Endodermal cell (in vitro differentiated cells): ENCODE results near the gene SNX7. TPM values are rescaled to one million over a fixed set of nuclear protein-coding genes. Genes with fewer than 3 reads are reported as not detected.

Source experiments
- DNase-seq: peaks from one replicate; pipeline ENCODE4 v3.0.0-alpha.2; 2017
- H3K27ac ChIP-seq: 2 replicates; pipeline ENCODE4 v1.5.1; 2013; ENCODE audit warnings: mild to moderate bottlenecking, low read depth, low read length, moderate library complexity
- H3K27me3 ChIP-seq: 2 replicates; pipeline ENCODE4 v1.6.1; 2013; ENCODE audit warnings: mild to moderate bottlenecking, low read length, moderate library complexity; ENCODE audit not compliant: insufficient read depth, control insufficient read depth, poor library complexity, severe bottlenecking
- H3K36me3 ChIP-seq: 2 replicates; pipeline ENCODE4 v1.7.0; 2013; ENCODE audit warnings: mild to moderate bottlenecking, low read length, moderate library complexity; ENCODE audit not compliant: control insufficient read depth, insufficient read depth
- H3K4me1 ChIP-seq: one replicate; pipeline ENCODE4 v1.7.0; 2013; ENCODE audit warnings: low read length; ENCODE audit not compliant: control insufficient read depth, insufficient read depth
- H3K4me3 ChIP-seq: 2 replicates; pipeline ENCODE4 v1.5.1; 2013; ENCODE audit warnings: mild to moderate bottlenecking, low read length, moderate library complexity
- H3K9ac ChIP-seq: 2 replicates; pipeline ENCODE4 v1.6.1; 2013; ENCODE audit warnings: mild to moderate bottlenecking, low read length, moderate library complexity; ENCODE audit not compliant: poor library complexity, severe bottlenecking; ENCODE audit errors: extremely low read depth
- H3K9me3 ChIP-seq: 2 replicates; pipeline ENCODE4 v1.6.1; 2013; ENCODE audit warnings: mild to moderate bottlenecking, low read length, moderate library complexity; ENCODE audit not compliant: control insufficient read depth
- H3K27ac Mint-ChIP-seq: 2 replicates; pipeline ENCODE4 v1.8.0; 2020; ENCODE audit warnings: mixed read lengths
- H3K27me3 Mint-ChIP-seq: 2 replicates; pipeline ENCODE4 v1.8.0; 2021; ENCODE audit warnings: mild to moderate bottlenecking, mixed read lengths; ENCODE audit not compliant: insufficient read depth
- H3K36me3 Mint-ChIP-seq: 2 replicates; pipeline ENCODE4 v1.8.0; 2020; ENCODE audit warnings: low read depth, mixed read lengths
- H3K4me1 Mint-ChIP-seq: 2 replicates; pipeline ENCODE4 v1.8.0; 2020; ENCODE audit warnings: mixed read lengths
- H3K4me3 Mint-ChIP-seq: 2 replicates; pipeline ENCODE4 v1.8.0; 2020; ENCODE audit warnings: mild to moderate bottlenecking, moderate library complexity, mixed read lengths
- H3K9me3 Mint-ChIP-seq: 2 replicates; pipeline ENCODE4 v1.8.0; 2020; ENCODE audit warnings: mild to moderate bottlenecking, mixed read lengths
- CTCF ChIP-seq: fragments of 200-600 bp; sonication (generic); conservative IDR thresholded peaks from 2 replicates; pipeline ENCODE4 v1.5.0; 2021; ENCODE audit warnings: antibody characterized with exemption, mild to moderate bottlenecking
- WGBS, 2 experiments: methylation state at CpG; one replicate each; pipeline versions ENCODE4 v1.1.5 to v1.1.7; 2013; ENCODE audit warnings: missing lambda C conversion rate in 2 of 2, mixed read lengths in 1 of 2; ENCODE audit not compliant: insufficient coverage in 1 of 2, insufficient read length in 1 of 2; 5-methylcytosine and 5-hydroxymethylcytosine counted together
- total RNA-seq, 2 donors: library from RNA; stranded (reverse); fragmentation: NEBNext Ultra II Directional in 1 of 2; extraction: Animal tissue kit (Norgen Biotek cat#: 25700) in 1 of 2; gene quantifications; 2 replicates in 1 of 2; 3 replicates in 1 of 2; pipeline ENCODE4 v1.2.1, GENCODE V29; 2021

The SNX7 gene
- total RNA-seq, 2 donors from 2014 or later = 37.5 to 41.5 TPM

DNA sequence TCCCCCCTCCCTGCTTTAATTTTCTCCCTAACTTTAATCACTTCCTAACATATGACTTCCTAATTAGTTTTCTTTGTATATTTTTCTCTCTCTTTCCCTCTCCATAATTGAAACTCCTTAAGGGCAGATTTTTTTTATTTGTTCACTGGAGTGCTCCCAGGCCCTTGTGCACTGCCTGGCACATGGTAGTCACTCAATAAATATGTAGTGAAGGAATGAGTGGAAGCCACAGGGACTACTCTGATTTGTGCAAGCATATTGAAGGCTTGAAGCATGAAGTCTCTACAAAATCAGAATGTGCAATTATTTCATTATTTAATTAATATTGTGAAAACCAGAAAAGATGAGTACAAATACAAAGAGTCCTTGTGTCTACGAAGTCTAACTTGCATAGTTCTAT is 41.5 kb downstream of the SNX7 start:
- no peak overlapping the region for H3K4me3 Mint-ChIP-seq
- WGBS, 2 experiments = 100% methylated on average over 1 of the region's 1 CpG; no CpG with 5 or more reads in 1 of the 2 experiments
- no peak overlapping the region for H3K27ac ChIP-seq
- no peaks in the 10 kb centered on the region for H3K9me3 ChIP-seq
- no peaks in the 10 kb centered on the region for H3K4me1 Mint-ChIP-seq
- H3K27me3 Mint-ChIP-seq = no peaks in the 10 kb centered on the region
- H3K9ac ChIP-seq = no peak overlapping the region
- no peak for DNase-seq
- no peak for TF ChIP-seq CTCF
- H3K9me3 Mint-ChIP-seq = no peaks in the 10 kb centered on the region
- H3K36me3 ChIP-seq = peaks cover 4% of the 10 kb centered on the region
- peaks cover 2% of the 10 kb centered on the region for H3K36me3 Mint-ChIP-seq
- no peak overlapping the region for H3K27ac Mint-ChIP-seq
- no peak overlapping the region for H3K4me3 ChIP-seq
- H3K4me1 ChIP-seq = no peaks in the 10 kb centered on the region
- H3K27me3 ChIP-seq = no peaks in the 10 kb centered on the region

GRCh38 chr1:98704474-98704873 is 43.0 kb downstream of the SNX7 start:
- H3K4me1 ChIP-seq = no peaks in the 10 kb centered on the region
- WGBS, 2 experiments = 83% methylated on average over 3 to 4 of the region's 4 CpGs
- H3K9ac ChIP-seq = no peak overlapping the region
- no peaks in the 10 kb centered on the region for H3K27me3 ChIP-seq
- peak overlapping the region; percentile 2 for H3K27ac ChIP-seq
- H3K36me3 ChIP-seq = peaks cover 4% of the 10 kb centered on the region
- Mint-ChIP-seq H3K4me1 (no peaks in the 10 kb centered on the region), H3K4me3 (no peak overlapping the region), H3K36me3 (peaks cover 2% of the 10 kb centered on the region), H3K27me3 (no peaks in the 10 kb centered on the region), H3K27ac (no peak overlapping the region), H3K9me3 (no peaks in the 10 kb centered on the region)
- DNase-seq = peak; percentile 45
- H3K9me3 ChIP-seq = no peaks in the 10 kb centered on the region
- no peak overlapping the region for H3K4me3 ChIP-seq
- no peak for TF ChIP-seq CTCF

- no peak for TF ChIP-seq CTCF
- Histone ChIP-seq H3K36me3 (peaks cover 2% of the 10 kb centered on the region), H3K4me3 (no peak overlapping the region), H3K9ac (no peak overlapping the region), H3K27ac (peak overlapping the region; percentile 2), H3K9me3 (no peaks in the 10 kb centered on the region), H3K4me1 (no peaks in the 10 kb centered on the region), H3K27me3 (no peaks in the 10 kb centered on the region)
- 91 to 100% methylated on average over 1 of the region's 1 CpG for WGBS, 2 experiments
- no peak for DNase-seq
- H3K27me3 Mint-ChIP-seq = no peaks in the 10 kb centered on the region
- peaks cover 2% of the 10 kb centered on the region for H3K36me3 Mint-ChIP-seq
- no peak overlapping the region for H3K27ac Mint-ChIP-seq
- H3K4me3 Mint-ChIP-seq = no peak overlapping the region
- H3K9me3 Mint-ChIP-seq = no peaks in the 10 kb centered on the region
- H3K4me1 Mint-ChIP-seq = no peaks in the 10 kb centered on the region
Measured at GRCh38 chr1:98704971-98705370, 43.5 kb downstream of the SNX7 start.
